Thyroid gland (tissue), 4 donors: ENCODE data around the gene SCP2D1.

ENCODE experiments used
- CTCF ChIP-seq, 6 experiments: fragments of 200-600 bp in 3 of 6; fragments of 450-650 bp in 3 of 6; sonication (generic) in 3 of 6; IDR thresholded peaks; one replicate each; pipeline ENCODE4 v1.5.1; 2016 to 2019; ENCODE audit warnings: antibody characterized with exemption in 6 of 6, mild to moderate bottlenecking in 2 of 6, inconsistent platforms in 1 of 6, moderate library complexity in 1 of 6
- POLR2A ChIP-seq, 2 donors: fragments of 450-650 bp; IDR thresholded peaks; one replicate each; pipeline ENCODE4 v1.6.1; 2017; ENCODE audit warnings: antibody characterized with exemption in 2 of 2, mild to moderate bottlenecking in 2 of 2, moderate library complexity in 1 of 2

- TF ChIP-seq CTCF (IDR thresholded peaks at IDR 0.05) = no peak
- no peak for TF ChIP-seq POLR2A (IDR thresholded peaks at IDR 0.05)
Observed at GRCh38 chr20:18831830-18832499, 18.4 kb downstream of the SCP2D1 start.
